AG09319 (cell line): Measurements from ENCODE around the gene THSD4.
A peak's percentile ranks its signal among the peaks of the same experiment; 100 is the strongest.
"Not testable (repeated sequence)": the region's sequence is repeated elsewhere in the genome, so short reads cannot be mapped to it uniquely, and the experiment has no call there.

Source experiments
- DNase-seq: peaks from one replicate; pipeline ENCODE4 v3.0.0-alpha.2; 2010; ENCODE audit warnings: low read depth; ENCODE audit errors: extremely low read depth
- TF ChIP-seq, protein P1 (sequence below): IDR thresholded peaks from 2 replicates; pipeline ENCODE4 v1.5.1; 2011; ENCODE audit warnings: low read depth, mild to moderate bottlenecking, inconsistent platforms, low read length, moderate library complexity

THSD4 gene

DNA sequence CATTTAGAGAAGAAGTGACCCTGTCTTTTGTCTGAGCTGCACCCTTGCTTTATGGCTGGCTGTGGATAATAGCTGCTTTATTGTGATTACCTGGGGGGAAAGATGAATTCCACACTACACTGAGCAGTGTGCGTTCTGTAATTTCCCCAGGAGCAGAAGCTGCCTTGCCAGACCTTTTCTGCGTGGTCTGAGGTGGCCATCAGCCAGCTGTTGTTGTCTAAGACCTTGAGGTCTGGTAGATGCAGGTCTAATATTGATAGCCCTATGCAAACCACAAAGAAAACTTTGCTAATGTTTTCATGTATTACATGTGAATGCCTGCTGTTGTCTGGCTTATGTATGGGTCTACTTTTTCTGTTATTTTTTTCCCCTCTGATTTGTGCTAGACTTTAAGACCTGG is 144.6 kb downstream of the THSD4 start:
- DNase-seq = no peak
- TF ChIP-seq, protein P1, sequence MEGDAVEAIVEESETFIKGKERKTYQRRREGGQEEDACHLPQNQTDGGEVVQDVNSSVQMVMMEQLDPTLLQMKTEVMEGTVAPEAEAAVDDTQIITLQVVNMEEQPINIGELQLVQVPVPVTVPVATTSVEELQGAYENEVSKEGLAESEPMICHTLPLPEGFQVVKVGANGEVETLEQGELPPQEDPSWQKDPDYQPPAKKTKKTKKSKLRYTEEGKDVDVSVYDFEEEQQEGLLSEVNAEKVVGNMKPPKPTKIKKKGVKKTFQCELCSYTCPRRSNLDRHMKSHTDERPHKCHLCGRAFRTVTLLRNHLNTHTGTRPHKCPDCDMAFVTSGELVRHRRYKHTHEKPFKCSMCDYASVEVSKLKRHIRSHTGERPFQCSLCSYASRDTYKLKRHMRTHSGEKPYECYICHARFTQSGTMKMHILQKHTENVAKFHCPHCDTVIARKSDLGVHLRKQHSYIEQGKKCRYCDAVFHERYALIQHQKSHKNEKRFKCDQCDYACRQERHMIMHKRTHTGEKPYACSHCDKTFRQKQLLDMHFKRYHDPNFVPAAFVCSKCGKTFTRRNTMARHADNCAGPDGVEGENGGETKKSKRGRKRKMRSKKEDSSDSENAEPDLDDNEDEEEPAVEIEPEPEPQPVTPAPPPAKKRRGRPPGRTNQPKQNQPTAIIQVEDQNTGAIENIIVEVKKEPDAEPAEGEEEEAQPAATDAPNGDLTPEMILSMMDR = no peak

DNA sequence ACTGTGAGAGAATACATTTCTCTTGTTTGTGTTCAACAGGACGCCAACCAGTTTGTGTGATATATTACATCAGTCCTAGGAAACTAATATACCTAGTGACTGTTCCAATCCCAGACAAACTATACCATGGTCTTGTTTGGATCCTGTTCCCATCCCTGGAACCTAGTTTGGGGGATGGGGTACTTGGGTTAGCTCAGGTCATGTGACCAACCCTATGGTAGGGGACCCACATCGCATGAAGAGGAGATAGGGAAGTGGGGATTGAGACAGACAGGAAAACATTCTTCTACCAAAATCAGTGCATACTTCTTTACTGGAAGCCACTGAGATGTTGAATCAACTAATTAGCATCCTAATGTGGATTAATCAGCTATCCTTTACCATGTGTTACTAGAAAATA is 146.1 kb downstream of the THSD4 start:
- DNase-seq = no peak
- TF ChIP-seq, protein P1 = no peak

DNA sequence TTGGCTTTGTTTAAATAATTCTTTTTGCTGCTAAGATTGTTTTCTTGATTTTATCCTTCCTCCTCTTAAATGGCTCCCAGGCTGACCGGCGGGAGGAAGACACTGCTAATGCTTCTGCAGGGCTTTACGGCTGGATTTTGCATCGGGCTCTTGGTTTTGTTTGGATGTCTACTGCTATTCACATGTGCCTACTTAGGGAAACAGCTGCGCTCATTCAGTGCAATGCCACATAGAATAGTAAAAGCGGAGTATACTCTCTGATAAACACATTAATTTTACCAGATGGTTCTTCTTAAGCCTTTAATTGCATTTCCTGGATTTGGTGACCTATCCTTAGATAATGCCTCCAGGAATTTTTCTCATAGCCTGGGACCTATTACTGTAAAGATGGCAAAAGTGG is 146.6 kb downstream of the THSD4 start:
- peak; percentile 61 for DNase-seq
- TF ChIP-seq, protein P1 = no peak

DNA sequence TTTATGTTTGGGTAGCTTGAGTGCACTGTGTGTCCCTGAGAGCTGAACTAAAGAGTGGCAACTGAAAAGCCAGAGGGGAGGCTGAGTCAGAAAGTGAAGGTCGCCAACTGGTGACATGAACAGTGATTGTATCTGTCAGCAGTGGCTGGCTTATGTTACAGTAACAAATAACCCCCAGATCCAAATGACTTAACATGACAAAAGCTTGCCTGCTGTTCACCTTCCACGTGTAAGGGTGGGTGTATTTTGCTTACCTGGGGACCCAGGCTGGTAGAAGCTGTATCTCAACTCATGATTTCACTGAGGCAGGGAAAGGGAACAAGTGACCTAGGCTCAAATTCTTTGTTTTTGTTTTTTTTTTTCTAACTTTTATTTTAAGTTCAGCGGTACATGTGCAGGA is 147.3 kb downstream of the THSD4 start:
- TF ChIP-seq, protein P1 = no peak
- DNase-seq = no peak

DNA sequence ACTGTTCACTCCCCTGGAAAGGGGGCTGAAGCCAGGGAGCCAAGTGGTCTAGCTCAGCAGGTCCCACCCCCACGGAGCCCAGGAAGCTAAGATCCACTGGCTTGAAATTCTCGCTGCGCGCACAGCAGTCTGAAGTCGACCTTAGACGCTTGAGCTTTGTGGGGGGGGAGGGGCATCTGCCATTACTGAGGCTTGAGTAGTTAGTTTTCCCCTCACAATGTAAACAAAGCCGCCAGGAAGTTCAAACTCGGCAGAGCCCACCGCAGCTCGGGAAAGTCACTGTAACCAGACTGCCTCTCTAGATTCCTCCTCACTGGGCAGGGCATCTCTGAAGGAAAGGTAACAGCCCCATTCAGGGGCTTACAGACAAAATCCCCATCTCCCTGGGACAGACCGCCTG is 150.3 kb downstream of the THSD4 start:
- DNase-seq = not testable (repeated sequence)

DNA sequence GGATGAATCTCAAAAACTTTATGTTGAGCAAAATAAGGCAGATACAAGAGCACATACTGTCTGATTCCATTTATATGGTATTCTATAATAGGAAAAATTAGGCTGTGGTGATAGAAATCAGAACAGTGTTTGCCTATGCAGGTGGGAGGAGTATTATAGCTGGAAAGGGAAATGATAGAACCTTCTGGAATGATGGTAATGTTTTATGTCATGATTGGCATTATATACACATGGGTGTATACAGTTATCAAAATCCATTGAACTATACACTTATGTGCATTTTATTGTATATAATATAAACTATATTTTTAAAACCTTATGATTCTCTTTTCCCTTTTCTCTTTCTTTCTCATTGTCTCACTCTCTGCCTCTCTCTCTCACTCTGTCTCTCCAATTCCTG is 156.1 kb downstream of the THSD4 start:
- TF ChIP-seq, protein P1 = no peak

DNA sequence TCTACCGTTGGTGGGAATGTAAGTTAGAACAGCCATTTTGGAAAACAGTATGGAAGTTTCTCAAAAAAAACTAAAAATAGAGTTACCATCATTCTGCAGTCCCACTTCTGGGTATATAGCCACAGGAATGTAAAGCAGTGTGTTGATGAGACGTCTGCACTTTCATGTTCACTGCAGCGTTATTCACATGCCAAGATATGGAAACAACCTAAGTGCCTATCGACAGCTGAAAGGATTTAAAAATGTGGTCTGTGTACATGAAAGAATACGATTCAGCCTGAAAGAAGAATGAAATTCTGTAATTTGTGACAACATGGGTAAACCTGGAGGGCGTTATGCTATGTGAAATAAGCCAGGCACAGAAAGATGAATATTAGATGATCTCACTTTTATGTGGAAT is 157.7 kb downstream of the THSD4 start:
- DNase-seq = no peak
- TF ChIP-seq, protein P1 = no peak

More for the DNA sequence above, 156.1 kb downstream of the THSD4 start:
- no peak for DNase-seq

DNA sequence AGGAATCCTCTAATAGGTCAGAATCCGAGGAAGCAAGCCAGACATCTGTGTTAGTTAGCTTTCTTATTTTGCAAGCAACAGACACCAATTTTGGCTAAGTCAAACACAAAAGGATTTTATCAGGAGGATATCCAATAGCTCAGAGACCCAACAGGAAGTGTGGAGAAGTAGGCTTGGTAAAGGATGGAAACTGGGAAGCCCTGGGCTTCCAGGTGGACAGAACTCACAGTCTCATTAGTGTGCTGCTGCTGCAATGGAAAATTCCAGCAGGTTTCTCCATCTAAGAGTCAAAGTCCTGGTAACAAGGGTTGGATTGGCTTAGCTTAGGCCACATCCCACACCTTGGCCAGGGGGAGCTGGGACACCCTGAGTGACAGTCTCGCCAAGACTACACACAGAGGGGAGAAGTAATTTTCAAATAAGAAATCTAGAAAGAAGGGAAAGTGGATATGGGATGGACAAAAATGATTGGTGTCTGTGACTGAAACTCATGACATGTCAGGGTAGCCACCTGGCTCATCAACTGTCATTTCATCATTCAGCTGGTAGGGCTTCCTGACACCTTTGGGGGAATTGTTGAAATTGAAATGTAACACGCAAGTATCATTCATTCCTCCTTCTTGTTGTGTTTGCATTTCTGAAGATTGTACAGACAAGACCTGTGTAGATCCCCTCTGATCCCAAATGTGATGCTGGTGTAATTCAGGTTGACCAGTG is 158.6 kb downstream of the THSD4 start:
- TF ChIP-seq, protein P1 = no peak
- DNase-seq = no peak
